NCI-H510A treated with DMSO at 0.1 percent for 48 hours (cell line): ENCODE measurements around the gene MROH7.

Experiments
- DNase-seq: peaks from one replicate; lab custom pipeline; 2025; lab: John Stamatoyannopoulos, UW

MROH7 gene

GRCh38 chr1:54640863-54641836 is at the start of gene MROH7:
MROH7 (plus strand) TSS chr1:54641786; CDS start chr1:54652927, 11,141 bp downstream.
- no peak for DNase-seq

- DNase-seq: no peak
Measured at GRCh38 chr1:54593571-54594160, 47.9 kb upstream of the MROH7 start.

- DNase-seq: no peak
Measured at GRCh38 chr1:54594463-54594862, 47.1 kb upstream of the MROH7 start.

DNA sequence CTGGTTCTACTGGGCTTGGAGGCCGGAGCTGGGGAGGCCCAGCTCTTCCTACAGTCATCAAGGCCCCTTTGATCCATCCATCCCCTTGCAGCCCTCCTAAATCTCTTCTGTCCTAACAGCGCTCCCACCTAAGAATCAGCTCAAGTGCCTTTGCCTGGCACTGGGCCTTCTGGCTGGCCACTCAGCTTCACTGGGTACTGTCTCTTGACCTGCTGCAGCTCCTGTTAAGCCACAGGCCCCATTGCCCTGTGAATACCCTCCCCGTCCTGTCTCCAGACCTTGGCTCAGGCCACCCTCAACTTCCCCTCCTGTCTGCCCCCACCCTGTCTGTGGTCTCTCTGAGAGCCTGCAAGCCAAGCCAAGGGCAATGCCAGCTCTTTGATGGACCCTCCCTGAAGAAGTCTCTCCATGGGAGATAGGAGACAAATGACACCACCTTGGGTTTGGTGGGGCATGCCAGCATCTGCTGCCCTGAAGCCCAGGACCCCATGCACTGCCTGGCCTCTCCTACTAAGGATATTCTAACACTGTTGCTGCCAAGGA is 45.6 kb upstream of the MROH7 start:
- DNase-seq: no peak

- no peak for DNase-seq
Measured at GRCh38 chr1:54596756-54597155, 44.8 kb upstream of the MROH7 start.

GRCh38 chr1:54597455-54598030 is 44.0 kb upstream of the MROH7 start:
- no peak for DNase-seq

DNA sequence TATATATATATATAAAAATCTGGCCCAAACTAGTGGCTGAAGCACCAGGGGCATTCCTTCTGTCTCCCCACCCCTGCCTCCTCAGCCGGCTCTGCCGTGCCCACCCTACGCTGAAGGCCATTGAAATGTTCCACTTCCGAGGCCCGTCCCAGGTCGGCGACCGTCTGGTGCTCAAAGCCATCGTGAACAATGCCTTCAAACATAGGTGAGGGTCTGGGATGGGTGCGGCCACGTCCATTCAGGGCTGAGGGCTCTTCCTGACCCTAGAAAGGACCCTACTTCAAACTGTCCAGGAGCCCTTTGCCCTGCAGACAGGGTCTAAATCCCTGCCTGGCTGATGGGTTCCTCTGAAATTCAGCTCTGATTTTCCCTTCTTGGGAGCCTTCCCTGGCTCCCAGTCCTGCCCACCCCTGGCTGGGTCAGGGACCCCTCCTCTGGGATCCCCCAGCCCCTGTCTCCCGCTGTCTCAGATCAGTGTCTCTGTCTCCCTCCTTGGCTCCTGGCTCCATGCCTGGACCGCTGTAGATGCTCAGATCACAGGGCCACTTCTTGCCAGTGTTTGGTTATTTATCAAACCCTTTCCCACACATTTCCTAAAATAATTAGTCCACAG is 42.3 kb upstream of the MROH7 start:
- no peak for DNase-seq

- DNase-seq: no peak
Measured at GRCh38 chr1:54600947-54601721, 40.5 kb upstream of the MROH7 start.

GRCh38 chr1:54601730-54602129 is 39.9 kb upstream of the MROH7 start:
- DNase-seq: no peak

GRCh38 chr1:54602554-54602953 is 39.0 kb upstream of the MROH7 start:
- DNase-seq: no peak

DNA sequence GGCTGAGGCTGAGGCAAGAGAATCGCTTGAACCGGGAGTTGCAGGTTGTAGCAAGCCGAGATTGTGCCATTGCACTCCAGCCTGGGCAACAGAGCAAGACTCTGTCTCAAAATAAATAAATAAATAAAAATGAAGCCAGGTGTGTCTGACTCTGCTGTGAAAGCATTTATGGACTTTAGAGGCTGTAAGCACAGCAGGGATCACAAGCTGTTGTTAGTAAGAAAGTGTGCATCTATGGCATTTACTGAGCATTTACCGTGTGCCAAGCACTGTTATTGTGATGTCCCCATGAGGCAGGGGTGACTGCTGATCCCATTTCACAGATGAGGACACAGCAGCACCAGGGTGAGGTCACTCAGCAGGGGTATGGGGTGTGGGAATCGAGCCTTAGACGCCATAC is 38.3 kb upstream of the MROH7 start:
- no peak for DNase-seq

DNA sequence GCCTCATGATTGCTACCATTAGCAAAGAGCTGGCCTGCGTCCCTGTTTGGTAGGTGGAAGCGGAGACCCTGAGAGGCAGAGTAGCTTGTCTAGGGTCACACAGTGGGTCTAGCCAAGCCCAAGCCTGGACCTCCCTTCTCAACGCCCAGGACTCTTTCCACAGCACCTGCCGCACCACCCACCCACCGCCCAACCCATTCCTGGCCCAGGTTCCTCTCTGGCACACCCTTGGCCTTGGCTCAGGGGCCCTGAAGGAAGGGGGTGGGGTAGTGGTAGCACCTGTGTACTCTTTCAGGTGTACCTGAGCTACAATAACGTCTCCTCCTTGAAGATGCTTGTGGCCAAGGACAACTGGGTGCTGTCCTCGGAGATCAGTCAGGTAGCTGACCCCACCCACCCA is 37.5 kb upstream of the MROH7 start:
- no peak for DNase-seq

DNA sequence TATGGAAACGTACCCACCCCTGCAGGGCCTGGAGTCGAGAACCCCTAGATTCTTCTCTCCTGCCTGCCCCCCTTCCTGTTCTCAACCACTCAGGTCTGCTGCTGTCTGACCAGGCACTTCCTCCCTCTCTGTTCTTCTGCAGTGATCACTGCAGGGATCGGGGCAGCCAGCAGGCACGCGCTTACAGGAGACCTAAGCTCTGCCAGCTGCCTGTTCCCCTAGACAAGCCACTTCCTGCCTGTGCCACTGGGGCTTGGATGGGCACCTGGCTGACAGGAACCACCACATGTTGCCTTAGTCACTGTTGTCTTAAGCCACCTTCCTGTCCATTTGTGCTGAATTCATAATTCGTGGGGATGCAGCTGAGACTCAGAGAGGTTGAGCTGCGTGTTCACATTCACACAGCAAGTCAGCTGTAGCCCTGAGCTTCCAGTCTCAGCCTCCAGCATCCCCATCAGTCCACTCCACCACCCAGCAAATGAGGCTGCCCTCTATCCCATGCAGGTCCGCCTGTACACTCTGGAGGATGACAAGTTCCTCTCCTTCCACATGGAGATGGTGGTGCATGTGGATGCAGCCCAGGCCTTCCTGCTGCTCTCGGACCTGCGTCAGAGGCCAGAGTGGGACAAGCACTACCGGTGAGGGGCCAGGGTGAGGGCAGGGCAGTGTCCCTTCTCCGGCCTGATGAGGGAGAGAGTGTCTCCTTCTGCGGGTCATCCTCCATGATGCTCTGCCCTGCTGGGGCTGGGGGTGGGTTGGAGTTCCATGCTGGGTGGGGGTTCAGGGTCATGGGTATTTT is 36.8 kb upstream of the MROH7 start:
- peak; percentile 55 for DNase-seq

GRCh38 chr1:54606096-54606989 is 35.2 kb upstream of the MROH7 start:
- DNase-seq: peak; percentile 27

- no peak for DNase-seq
Measured at GRCh38 chr1:54606990-54607325, 34.6 kb upstream of the MROH7 start.

DNA sequence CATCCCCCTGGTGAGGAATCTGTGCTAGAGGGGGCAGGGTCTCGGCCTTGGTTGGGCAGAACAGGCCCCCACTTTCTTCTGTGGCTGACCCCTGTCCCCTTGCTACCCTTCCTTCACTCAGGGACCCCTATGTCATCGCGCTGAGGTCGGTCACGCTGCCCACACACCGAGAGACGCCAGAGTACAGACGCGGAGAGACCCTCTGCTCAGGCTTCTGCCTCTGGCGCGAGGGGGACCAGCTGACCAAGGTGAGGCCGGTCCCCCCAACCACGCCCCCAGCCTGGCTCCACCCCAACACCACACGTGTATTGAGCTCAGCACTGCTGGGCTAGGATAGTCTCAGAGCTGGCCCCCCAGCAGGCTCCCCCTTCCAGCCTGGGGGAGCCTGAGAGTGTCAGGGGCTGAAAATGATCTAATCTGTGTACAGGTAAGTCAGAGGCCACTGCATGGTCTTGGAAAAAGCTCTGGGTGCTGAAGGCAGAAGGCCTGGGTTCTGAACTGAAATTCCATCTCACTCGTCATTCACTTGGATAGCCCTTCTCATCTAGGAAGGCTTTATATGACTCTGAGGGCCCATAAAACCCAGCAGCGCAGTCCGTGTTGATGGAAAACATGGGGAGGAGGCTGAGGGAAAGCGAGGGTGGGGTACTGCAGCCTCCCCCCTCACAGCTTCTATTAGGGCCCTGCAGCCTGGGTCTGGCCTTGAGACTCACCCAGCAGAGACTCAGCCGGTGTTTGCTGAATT is 33.6 kb upstream of the MROH7 start:
- no peak for DNase-seq

DNA sequence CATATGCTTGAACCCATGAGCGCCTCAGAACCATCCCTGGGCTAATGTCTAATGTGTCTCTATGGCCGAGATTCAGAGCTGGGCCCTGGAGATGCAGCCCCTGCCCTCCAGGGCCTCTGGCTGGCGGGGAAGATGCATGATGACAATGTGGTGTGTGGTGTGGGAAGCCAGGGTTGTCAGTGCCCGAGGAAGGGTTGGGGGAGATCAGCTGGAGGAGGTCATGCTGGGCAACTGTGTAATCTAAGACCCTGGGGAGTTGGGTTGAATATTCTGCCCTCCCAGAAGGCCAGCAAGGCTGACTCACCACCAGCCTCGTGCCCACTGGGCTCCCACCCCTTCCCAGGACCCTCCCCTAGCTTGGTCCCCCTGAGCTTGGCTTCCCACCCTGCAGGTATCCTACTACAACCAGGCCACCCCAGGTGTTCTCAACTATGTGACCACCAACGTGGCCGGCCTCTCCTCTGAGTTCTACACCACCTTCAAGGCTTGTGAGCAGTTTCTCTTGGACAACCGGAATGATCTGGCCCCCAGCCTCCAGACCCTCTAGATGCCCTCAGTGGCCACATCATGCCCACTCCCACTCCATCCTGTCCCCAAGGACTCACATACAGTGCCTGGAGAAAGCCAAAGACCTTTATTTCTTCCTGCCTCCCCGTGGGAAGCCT is 32.9 kb upstream of the MROH7 start:
- no peak for DNase-seq

- DNase-seq: no peak
Measured at GRCh38 chr1:54609301-54609921, 32.2 kb upstream of the MROH7 start.
